OCI-LY1 (cell line): ENCODE measurements around the gene MYOM1.

ENCODE experiments used
- H2AFZ ChIP-seq: fragments of 200-600 bp; sonication (generic), shearing (Covaris generic); 2 replicates; pipeline ENCODE4 v1.6.0; 2014; ENCODE audit warnings: antibody characterized with exemption, mild to moderate bottlenecking, low read length
- H3F3A ChIP-seq: fragments of 200-600 bp; sonication (generic), shearing (Covaris generic); 2 replicates; pipeline ENCODE4 v1.6.0; 2014; ENCODE audit warnings: mild to moderate bottlenecking, antibody characterized with exemption, low read length, moderate library complexity; ENCODE audit not compliant: insufficient read depth
- H3K27ac ChIP-seq: fragments of 200-600 bp; sonication (generic); 2 replicates; pipeline ENCODE4 v1.5.1; 2014; ENCODE audit warnings: low read length, mixed run types, mild to moderate bottlenecking, low read depth; ENCODE audit not compliant: poor library complexity, severe bottlenecking
- H3K27me3 ChIP-seq: fragments of 200-600 bp; sonication (generic); 2 replicates; pipeline ENCODE4 v1.6.0; 2014; ENCODE audit warnings: antibody characterized with exemption, mild to moderate bottlenecking, low read length, moderate library complexity; ENCODE audit not compliant: insufficient read depth
- H3K36me3 ChIP-seq: fragments of 200-600 bp; sonication (generic); 2 replicates; pipeline ENCODE4 v1.6.1; 2014; ENCODE audit warnings: mild to moderate bottlenecking, antibody characterized with exemption, low read length, moderate library complexity, mixed read lengths; ENCODE audit not compliant: insufficient read depth
- H3K4me1 ChIP-seq: fragments of 200-600 bp; sonication (generic); 2 replicates; pipeline ENCODE4 v1.5.1; 2014; ENCODE audit warnings: mild to moderate bottlenecking, low read length, moderate library complexity; ENCODE audit not compliant: insufficient read depth, severe bottlenecking
- H3K4me2 ChIP-seq: fragments of 200-600 bp; sonication (generic), shearing (Covaris generic); 2 replicates; pipeline ENCODE4 v1.6.1; 2014; ENCODE audit warnings: low read length
- H3K4me3 ChIP-seq: fragments of 200-600 bp; sonication (generic); 2 replicates; pipeline ENCODE4 v1.5.1; 2014; ENCODE audit warnings: low read length, low read depth, mild to moderate bottlenecking, mixed read lengths; ENCODE audit not compliant: poor library complexity, severe bottlenecking
- H3K79me2 ChIP-seq: fragments of 200-600 bp; shearing (Covaris generic); 2 replicates; pipeline ENCODE4 v1.6.1; 2016; ENCODE audit warnings: mixed run types, low read length, mixed read lengths; ENCODE audit not compliant: insufficient read depth
- H3K9ac ChIP-seq: fragments of 200-600 bp; sonication (generic), shearing (Covaris generic); 2 replicates; pipeline ENCODE4 v1.6.1; 2014; ENCODE audit warnings: mild to moderate bottlenecking, low read length, mixed read lengths
- H3K9me2 ChIP-seq: fragments of 200-600 bp; sonication (generic), shearing (Covaris generic); 2 replicates; pipeline ENCODE4 v1.6.1; 2014; ENCODE audit warnings: low read depth, mild to moderate bottlenecking, low read length, mixed read lengths
- H3K9me3 ChIP-seq: fragments of 200-600 bp; shearing (Covaris generic); 2 replicates; pipeline ENCODE4 v1.6.1; 2014; ENCODE audit warnings: low read length, mixed read lengths
- H4K20me1 ChIP-seq: fragments of 200-600 bp; sonication (generic), shearing (Covaris generic); 2 replicates; pipeline ENCODE4 v1.6.0; 2016; ENCODE audit warnings: mild to moderate bottlenecking, low read length; ENCODE audit not compliant: insufficient read depth
- CTCF ChIP-seq: fragments of 200-600 bp; sonication (generic), shearing (Covaris generic); IDR thresholded peaks from 2 replicates; pipeline ENCODE4 v1.5.1; 2017; ENCODE audit warnings: mild to moderate bottlenecking, antibody characterized with exemption, low read length, moderate library complexity, mixed read lengths
- EZH2 ChIP-seq: fragments of 200-600 bp; sonication (generic), shearing (Covaris generic); IDR thresholded peaks from 2 replicates; pipeline ENCODE4 v1.8.0; 2017; ENCODE audit warnings: borderline replicate concordance, mixed run types, mild to moderate bottlenecking, antibody characterized with exemption, low read length, moderate library complexity, mixed read lengths

The MYOM1 gene

DNA sequence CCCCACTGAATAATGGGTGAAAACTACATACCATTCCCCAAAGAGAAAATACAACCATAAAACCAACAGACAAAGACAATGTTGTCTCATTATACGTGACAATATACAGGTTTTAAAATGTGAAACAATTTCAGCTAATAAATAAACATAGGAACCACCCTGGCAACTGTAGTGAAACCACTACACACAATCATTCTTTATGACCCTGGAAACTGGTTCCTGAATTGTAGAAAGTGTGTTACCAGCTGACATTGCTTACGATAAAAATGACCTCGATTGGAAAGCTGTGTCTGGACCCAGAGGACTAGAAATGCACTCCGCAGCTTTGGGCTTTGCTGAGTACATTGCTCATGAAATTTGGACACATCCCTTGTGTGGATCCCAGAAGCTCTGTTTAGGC is 132.9 kb downstream of the MYOM1 start:
- no peaks in the 10 kb centered on the region for H3K9me2 ChIP-seq
- H3K4me2 ChIP-seq: no peak overlapping the region
- no peak overlapping the region for H2AFZ ChIP-seq
- no peaks in the 10 kb centered on the region for H3K79me2 ChIP-seq
- H3K27me3 ChIP-seq: no peaks in the 10 kb centered on the region
- no peak overlapping the region for H3K27ac ChIP-seq
- H3K36me3 ChIP-seq: no peaks in the 10 kb centered on the region
- no peak overlapping the region for H3K4me3 ChIP-seq
- H3K9ac ChIP-seq: no peak overlapping the region
- H3K9me3 ChIP-seq: no peaks in the 10 kb centered on the region
- H3K4me1 ChIP-seq: no peaks in the 10 kb centered on the region
- H3F3A ChIP-seq: no peaks in the 10 kb centered on the region
- TF ChIP-seq CTCF: no peak
- no peak for TF ChIP-seq EZH2
- no peaks in the 10 kb centered on the region for H4K20me1 ChIP-seq

DNA sequence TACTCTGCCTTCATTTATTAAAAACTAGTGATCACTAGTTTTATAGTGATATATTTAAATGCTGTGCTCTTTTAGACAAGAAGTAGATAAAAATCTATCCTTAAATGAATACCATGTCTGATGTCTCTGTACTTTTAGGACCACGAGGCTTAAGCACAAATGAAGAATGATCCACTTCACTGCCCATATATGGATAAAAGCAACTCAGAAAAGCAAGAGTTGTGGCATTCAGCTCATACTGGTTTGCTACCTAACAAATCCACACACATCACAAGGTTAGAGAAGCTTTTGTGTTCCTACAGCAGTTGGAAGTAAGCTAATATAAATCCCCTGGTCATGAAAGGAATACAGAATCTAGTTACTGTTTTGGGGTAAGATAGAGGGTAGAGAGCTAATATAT is 134.2 kb downstream of the MYOM1 start:
- no peaks in the 10 kb centered on the region for H3K9me3 ChIP-seq
- H3K27ac ChIP-seq: no peak overlapping the region
- H3K9ac ChIP-seq: no peak overlapping the region
- no peak for TF ChIP-seq EZH2
- TF ChIP-seq CTCF: no peak
- H3K9me2 ChIP-seq: no peaks in the 10 kb centered on the region
- H3F3A ChIP-seq: no peaks in the 10 kb centered on the region
- no peaks in the 10 kb centered on the region for H3K36me3 ChIP-seq
- H3K4me2 ChIP-seq: no peak overlapping the region
- H3K79me2 ChIP-seq: no peaks in the 10 kb centered on the region
- no peak overlapping the region for H2AFZ ChIP-seq
- H3K27me3 ChIP-seq: no peaks in the 10 kb centered on the region
- H3K4me1 ChIP-seq: no peaks in the 10 kb centered on the region
- H3K4me3 ChIP-seq: no peak overlapping the region
- no peaks in the 10 kb centered on the region for H4K20me1 ChIP-seq

DNA sequence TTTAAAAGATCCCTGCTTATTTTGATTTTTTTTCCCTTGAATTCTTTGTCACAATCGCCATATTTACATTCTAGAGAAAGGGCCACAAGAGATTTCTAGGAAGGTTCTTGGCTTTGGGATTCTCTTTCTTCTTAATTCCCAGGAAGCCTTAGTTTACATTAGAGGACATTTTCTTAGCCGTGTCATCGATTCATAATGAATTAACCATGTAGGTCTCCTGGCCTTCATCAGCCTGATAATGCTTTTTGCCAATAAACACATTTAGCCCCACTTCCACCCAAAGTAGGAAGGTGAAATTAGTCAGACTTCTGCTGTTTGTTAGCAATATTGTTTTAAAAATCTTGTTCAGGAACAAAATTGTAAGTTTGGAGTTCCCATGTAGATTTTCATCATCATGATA is 135.6 kb downstream of the MYOM1 start:
- Histone ChIP-seq H3K4me1 (no peaks in the 10 kb centered on the region), H3K27me3 (no peaks in the 10 kb centered on the region), H3K4me3 (no peak overlapping the region), H3K9me3 (no peaks in the 10 kb centered on the region), H3K9me2 (no peaks in the 10 kb centered on the region), H3F3A (no peaks in the 10 kb centered on the region), H4K20me1 (no peaks in the 10 kb centered on the region), H3K79me2 (no peaks in the 10 kb centered on the region), H3K27ac (no peak overlapping the region), H3K4me2 (no peak overlapping the region), H3K36me3 (no peaks in the 10 kb centered on the region), H2AFZ (no peak overlapping the region), H3K9ac (no peak overlapping the region)
- TF ChIP-seq EZH2: no peak
- TF ChIP-seq CTCF: no peak
